G401 (cell line): ENCODE measurements around the gene GPC4. TPM values are rescaled to one million over a fixed set of nuclear protein-coding genes. Genes with fewer than 3 reads are reported as not detected.
"Not testable (repeated sequence)": the region's sequence is repeated elsewhere in the genome, so short reads cannot be mapped to it uniquely, and the experiment has no call there.

Experiments used
- DNase-seq: peaks from one replicate; pipeline ENCODE4 v3.0.0-alpha.2; 2015; ENCODE audit warnings: low spot score
- in situ Hi-C: cut with HindIII; loops from 2 replicates; pipeline ENCODE4 v1.10.0; 2016; ENCODE audit warnings: low sequenced_read_pairs, mixed read lengths
- total RNA-seq: library from RNA; depleted of rRNA; stranded (reverse); fragments of >200 nt; shearing (Covaris generic); gene quantifications from 2 replicates; pipeline ENCODE4 v1.2.3, GENCODE V29; 2014

The GPC4 gene
- total RNA-seq, 1 experiment from 2014 or later: 28.1 TPM

- no peak for DNase-seq
- in situ Hi-C loops: no loop called here
Measured at GRCh38 chrX:133323431-133323830, 91.9 kb downstream of the GPC4 start.

DNA sequence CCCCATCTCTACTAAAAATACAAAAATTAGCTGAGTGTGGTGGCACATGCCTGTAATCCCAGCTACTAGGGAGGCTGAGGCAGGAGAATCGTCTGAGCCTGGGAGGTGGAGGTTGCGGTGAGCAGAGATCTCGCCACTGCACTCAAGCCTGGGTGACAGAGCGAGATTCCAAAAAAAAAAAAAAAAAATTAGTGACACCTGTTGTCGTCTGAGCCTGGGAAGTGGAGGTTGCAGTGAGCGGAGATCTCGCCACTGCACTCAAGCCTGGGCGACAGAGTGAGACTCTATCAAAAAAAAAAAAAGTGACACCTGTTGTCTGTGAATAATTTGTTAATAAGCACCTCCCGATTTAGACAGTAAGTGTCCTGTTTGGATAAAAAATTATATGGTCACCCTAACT lies 93.0 kb downstream of the GPC4 start:
- DNase-seq, in situ Hi-C loops: not testable (repeated sequence)

- in situ Hi-C loops: no loop called here
- no peak for DNase-seq
Measured at GRCh38 chrX:133321451-133321850, 93.8 kb downstream of the GPC4 start.

- no peak for DNase-seq
- in situ Hi-C loops: no loop called here
Measured at GRCh38 chrX:133314281-133314680, 101.0 kb downstream of the GPC4 start.

DNA sequence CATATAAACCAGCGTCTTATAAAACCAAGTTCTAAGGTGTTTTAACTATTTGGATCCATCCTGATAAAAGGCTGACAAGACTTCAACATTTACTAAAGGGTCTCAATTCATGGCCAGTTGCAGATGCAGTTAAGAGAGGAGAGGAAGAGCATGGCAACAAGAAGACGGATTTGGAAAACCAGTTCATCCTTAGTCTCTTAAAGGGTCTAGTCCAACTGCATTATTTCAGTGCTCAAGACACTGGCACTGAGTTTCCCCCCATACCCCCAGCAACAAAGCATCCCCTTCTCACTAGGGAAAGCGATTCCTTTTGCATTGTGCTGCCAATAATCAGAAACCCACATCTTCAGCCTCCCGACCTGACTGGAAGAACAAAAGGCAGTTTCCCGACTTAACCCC lies 106.8 kb downstream of the GPC4 start:
- no peak for DNase-seq
- in situ Hi-C loops: no loop called here

DNA sequence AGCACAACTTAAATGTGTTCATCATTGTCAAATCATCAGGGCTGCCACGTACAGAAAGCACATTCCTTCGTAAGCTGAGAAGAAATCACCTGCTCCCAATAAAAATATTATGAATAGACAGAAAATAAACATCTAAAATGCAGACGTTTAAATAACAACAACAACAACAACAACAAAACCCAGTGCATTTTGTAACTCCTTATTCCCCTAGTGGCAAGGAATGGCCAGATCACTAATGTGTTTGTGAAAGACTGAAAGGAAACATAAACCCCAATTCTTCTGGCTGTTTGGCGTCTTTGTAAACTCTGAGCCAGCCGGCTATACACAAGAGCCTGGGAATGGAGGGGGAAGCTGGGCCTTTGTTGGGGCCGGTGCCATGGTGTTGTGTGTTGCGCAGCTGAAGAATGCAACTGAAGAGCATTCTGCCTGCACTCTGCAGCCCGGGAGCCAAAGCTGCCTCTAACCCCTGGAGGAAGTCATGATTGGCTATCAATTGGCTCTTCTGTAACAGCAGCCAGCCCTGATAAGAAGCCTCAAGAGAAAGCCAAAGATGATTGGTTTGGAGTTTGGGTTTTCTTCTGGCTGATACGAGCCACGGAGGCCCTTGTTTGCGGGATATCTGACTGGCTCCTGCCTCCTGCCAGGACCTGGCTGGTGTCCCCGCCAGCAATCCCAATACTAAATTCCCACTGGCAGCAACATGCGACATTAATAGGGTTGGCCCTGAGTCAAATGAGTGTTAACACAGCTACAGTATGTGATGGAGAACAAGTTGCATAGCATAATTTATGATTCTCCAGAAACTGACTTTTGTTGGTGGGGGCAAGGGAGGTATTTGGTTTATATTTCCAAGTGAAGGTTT lies 107.4 kb downstream of the GPC4 start:
- in situ Hi-C loops: no loop called here
- no peak for DNase-seq

DNA sequence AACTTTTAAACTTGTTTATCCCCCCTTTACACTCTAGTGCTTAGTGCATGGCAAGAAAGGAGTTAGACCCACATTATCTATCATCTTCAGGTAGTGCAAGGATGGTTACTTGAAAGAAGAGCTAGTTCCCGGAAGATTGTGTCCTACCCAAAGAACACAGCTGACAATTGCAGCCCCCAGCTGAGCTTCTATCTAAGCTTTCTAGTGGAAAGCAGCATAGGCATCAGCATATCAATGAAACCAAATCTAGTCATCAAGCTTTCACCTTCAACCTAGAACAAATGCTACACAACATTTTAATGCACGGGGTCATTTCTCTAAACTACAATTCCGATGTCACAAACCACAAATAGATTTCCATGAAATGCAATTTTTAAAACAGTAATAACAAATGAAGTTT lies 108.2 kb downstream of the GPC4 start:
- in situ Hi-C loops: no loop called here
- no peak for DNase-seq

DNA sequence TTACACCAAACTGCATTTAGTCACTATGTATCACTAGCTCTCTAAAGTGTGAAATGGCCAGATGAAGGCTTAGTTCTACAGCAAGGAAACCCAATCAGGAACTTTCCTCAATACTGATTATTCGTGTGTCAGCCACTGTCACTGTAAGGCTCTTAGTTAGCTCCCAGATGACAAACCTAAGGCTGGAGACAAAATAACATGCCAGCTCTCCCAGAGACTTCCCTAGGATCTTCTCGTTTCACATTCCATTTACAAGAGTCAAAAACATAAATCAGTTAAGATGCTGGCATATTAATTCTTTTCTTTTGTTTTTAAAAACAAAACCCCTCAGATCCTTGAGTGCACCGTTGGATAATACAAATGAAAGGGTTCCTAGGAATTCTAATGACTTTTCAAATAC lies 109.0 kb downstream of the GPC4 start:
- in situ Hi-C loops: no loop called here
- DNase-seq: no peak

- DNase-seq: no peak
- in situ Hi-C loops: no loop called here
Measured at GRCh38 chrX:133305348-133305747, 109.9 kb downstream of the GPC4 start.

GRCh38 chrX:133302775-133303445 lies 112.4 kb downstream of the GPC4 start:
- DNase-seq: no peak
- in situ Hi-C loops: no loop called here

DNA sequence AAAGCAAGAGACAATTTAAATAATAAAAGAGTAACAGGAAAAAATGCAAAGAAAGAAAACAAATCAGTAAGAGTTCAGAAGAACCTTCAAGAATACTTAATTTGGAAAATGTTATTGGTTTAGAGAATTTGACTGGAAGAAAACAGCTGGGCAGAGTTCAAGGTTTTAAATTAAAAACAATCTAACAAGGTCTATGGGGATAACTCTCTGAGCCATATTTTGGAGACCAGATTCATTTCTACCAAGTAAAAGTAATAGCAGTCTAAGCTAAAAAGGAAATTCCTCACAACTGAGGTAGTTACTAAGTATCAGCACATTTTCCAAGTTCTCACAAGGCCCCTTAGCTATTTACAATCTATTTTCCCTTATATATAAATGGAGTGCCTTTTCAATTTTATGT lies 114.7 kb downstream of the GPC4 start:
- no peak for DNase-seq
- in situ Hi-C loops: no loop called here

- no peak for DNase-seq
- in situ Hi-C loops: no loop called here
Measured at GRCh38 chrX:133297284-133297683, 118.0 kb downstream of the GPC4 start.

GRCh38 chrX:133294126-133294525 lies 121.2 kb downstream of the GPC4 start:
- no peak for DNase-seq
- in situ Hi-C loops: no loop called here

DNA sequence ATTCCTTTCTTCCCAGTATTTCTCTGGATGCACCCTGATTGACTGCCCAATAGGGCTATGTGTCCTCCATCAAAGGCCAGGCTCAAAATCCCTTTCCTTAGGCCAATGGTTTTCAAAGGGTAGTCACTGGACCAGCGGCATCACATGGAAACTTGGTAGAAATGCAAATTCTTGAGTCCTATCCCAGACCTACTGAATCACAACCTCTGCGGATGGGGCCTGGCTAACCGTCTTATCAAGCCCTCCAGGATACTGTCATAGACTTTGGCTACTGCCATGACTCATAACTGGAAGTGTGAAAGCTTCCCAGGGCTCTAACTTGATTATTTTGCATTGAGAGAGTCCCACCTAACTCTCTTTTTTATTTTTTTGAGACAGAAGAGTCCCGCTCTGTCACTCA lies 125.2 kb downstream of the GPC4 start:
- DNase-seq: no peak
- in situ Hi-C loops: no loop called here

- DNase-seq: no peak
- in situ Hi-C loops: no loop called here
Measured at GRCh38 chrX:133287860-133288259, 127.4 kb downstream of the GPC4 start.

GRCh38 chrX:133285341-133285740 lies 129.9 kb downstream of the GPC4 start:
- in situ Hi-C loops: no loop called here
- no peak for DNase-seq

GRCh38 chrX:133279112-133279730 lies 136.1 kb downstream of the GPC4 start:
- in situ Hi-C loops, DNase-seq: not testable (repeated sequence)

DNA sequence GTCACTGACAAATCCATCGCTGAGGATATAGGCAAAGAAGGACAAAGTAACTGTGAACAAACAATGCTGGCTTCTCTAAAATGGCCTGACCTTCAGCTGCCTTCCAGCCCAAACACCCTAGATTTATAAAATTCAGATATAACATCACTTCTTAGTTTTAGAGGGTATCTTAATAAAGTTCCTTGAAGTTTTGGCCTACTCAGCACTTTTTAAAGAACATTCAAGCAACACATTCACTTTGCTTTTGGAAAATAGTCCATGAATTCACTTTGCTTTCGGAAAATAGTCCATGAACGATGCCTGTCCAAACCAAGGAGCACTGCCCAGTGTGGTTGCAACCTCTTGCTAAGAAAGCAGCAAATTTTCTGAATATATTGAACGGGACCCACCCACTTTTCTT lies 142.1 kb downstream of the GPC4 start:
- DNase-seq: no peak
- in situ Hi-C loops: no loop called here

DNA sequence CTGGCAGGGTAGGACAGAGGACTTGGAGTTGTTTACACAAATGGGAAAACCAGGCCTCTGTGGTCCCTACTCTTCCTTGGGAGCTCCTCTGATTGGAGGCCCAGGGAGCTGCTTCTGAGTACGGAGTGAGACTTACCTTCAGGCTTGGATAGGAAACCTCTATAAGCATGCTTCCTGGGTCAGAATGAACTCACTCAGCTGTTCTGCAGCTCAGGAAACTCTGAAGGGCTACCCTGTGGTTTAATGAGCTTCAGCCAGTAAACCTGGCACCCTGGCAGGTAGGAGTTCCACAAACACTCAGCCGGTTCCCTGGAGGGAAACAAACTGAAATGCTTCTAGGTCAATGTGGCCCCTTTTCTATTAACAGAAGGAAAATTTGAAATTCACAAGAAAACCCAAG lies 146.1 kb downstream of the GPC4 start:
- DNase-seq: no peak
- in situ Hi-C loops: no loop called here

DNA sequence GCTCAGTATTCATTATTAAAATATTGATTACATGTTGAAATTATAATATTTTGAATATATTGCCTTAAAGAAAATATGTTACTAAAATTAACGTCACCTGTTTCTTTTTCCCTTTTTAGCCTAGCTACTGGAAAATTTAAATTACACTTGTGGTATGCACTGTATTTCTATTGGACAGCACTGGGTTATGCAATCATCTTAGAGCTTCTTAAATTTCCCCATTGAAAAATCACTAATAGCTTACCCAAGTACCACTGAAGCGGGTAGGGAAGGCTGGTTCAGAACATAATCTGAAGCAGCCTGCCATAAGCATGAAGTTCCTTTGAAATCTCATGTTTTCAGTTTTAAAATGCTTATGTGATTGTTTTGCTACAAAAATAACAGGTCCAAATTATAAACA lies 147.7 kb downstream of the GPC4 start:
- in situ Hi-C loops: no loop called here
- DNase-seq: no peak
